ENCODE measurements around the gene TBX2.

The TBX2 gene

DNA sequence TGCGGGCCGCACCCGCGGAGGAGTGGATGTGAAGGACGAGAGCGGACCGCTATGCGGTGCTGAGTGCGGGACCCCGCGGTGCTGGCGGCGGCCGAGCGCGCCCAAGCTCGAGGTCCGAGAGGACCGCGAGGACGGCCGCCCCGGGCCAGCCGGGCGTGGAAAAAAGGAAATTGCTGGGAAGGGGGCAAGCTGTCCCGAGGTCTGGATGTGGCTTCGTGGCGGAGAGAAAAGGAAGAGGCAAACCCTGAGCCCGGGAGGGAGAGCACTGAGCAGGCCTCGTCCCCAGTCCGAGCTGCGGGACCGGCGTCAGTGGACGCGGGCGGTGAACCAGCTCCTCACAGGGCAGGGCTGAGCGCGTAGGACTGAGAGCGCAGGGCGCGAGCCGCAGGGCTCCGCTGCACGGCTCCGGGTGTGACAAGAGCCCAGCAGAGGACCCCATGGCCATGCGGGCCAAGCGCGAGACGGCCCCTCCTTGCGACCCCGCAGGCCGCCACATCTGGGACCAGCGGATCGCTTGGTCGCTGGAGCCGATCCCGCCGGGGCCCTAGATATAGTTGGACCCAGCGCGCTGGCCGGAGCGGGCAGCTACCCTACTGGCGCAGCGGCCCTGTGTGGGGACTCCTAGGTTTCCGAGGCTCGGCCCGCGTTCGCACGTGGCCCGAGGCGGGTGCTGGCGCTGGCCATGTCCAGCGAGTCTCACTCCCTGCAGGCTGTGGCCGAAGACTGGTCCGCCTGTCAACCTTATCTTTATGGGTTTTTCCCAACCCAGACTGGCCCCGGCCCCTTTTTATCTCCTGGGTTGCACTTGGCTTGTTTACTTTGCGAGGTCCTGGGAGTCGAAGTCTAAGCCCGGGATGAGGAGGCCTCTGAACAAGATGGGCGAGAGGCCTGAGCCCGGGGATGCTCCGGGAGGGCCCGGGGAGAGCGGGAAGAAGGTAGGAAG is 55.0 kb downstream of the TBX2 start:
- TF ChIP-seq, protein P1, sequence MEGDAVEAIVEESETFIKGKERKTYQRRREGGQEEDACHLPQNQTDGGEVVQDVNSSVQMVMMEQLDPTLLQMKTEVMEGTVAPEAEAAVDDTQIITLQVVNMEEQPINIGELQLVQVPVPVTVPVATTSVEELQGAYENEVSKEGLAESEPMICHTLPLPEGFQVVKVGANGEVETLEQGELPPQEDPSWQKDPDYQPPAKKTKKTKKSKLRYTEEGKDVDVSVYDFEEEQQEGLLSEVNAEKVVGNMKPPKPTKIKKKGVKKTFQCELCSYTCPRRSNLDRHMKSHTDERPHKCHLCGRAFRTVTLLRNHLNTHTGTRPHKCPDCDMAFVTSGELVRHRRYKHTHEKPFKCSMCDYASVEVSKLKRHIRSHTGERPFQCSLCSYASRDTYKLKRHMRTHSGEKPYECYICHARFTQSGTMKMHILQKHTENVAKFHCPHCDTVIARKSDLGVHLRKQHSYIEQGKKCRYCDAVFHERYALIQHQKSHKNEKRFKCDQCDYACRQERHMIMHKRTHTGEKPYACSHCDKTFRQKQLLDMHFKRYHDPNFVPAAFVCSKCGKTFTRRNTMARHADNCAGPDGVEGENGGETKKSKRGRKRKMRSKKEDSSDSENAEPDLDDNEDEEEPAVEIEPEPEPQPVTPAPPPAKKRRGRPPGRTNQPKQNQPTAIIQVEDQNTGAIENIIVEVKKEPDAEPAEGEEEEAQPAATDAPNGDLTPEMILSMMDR (conservative IDR thresholded peaks at IDR 0.05; ENCODE audit: low read depth, low read length) = no peak
- no peak overlapping the region for H3K4me3 ChIP-seq (ENCODE audit: low read depth, low read length)
- no peak for DNase-seq (ENCODE audit: low read depth)

DNA sequence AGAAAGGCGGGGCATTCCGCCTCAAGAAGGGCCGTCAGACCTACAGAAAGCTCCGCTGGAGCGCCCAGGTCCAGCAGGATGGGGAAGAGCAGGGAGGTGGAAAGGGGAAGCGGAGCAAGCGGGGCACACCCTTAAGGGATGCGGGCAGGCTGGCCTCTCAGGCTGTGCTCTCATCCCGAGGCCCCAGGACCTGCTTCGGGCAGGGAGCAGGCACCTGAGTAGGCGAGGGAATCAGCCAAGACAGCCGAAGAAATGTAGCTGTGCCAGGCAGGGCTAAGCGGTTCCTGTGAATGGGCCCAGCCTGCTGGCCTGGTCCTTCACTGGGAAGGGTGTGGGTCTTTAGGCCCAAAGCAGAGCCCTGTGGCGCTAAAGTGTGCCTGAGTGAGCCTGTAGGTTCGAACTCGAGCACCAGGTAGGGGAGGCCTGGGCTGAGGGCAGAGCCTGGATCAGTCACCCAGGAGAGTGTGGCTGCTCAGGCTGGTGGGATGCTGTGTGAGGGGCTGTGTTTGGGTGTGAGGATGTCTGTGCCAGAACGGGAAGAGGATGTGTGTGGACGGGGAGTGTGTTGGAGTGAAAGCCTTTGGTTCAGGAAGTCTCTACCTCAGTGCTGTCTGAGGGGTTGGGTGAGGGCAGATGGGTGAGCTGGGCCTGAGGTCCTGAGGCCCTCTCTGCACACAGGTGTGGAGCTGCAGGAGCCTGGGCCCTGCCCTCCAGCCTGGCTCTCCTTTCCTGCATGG is 55.8 kb downstream of the TBX2 start:
- TF ChIP-seq, protein P1 (conservative IDR thresholded peaks at IDR 0.05; ENCODE audit: low read depth, low read length) = no peak
- no peak for DNase-seq (ENCODE audit: low read depth)

DNA sequence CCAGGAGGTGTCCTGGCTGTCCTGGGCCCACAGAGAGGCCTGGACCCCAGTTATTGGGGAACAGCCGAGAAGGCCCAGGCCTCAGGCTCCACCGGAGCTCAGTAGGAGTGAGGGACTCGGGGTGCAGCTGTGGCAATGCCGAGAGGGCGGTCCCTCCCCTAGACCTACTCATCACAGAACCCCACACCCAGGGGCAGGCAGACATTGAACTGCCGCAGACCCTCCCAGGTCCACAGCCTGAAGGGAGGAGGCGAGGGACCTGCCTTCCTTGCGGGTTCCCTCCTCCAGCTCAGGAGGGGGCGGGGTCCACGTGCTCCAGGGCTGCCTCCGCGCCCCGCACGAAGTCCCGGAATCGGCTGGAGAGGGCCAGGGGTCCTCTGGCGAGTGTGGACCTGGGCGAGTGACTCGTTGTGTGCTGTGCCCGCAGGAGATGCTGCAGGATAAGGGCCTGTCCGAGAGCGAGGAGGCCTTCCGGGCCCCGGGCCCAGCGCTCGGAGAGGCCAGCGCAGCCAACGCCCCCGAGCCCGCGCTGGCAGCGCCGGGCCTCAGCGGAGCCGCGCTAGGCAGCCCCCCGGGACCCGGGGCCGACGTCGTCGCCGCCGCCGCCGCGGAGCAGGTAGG is 56.5 kb downstream of the TBX2 start:
- TF ChIP-seq, protein P1 (conservative IDR thresholded peaks at IDR 0.05; ENCODE audit: low read depth, low read length) = no peak
- H3K4me3 ChIP-seq (ENCODE audit: low read depth, low read length) = no peak overlapping the region
- DNase-seq (ENCODE audit: low read depth) = no peak

More for the DNA sequence above, 55.8 kb downstream of the TBX2 start:
- no peak overlapping the region for H3K4me3 ChIP-seq (ENCODE audit: low read depth, low read length)

DNA sequence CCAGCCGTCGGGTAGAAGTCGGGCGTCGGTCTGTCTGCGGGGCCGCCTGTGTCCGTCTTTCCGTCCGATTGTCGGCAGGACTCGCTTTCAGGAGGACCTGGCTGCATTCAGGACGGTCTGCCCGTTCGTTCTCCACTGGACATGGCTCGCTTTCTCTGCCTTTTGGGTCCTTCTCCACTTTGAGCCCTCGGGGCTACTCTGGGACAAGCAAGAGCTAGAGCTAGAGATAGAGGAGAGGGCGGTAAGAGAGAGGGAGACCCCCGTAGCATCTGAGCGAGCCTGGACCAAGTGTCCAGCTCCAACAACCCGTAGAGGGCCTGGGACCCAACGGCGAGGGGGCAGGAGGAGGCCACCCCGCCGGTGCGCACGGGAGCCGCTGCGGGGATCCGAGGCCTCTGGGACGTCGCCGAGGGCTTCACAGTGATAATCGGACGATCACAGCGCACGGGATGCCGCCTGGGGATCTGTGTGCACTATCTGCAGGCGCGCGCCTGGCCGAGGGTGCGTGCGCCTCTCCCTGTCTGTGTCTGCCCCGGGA is 57.1 kb downstream of the TBX2 start:
- DNase-seq (ENCODE audit: low read depth) = no peak
- TF ChIP-seq, protein P1 (conservative IDR thresholded peaks at IDR 0.05; ENCODE audit: low read depth, low read length) = no peak
- H3K4me3 ChIP-seq (ENCODE audit: low read depth, low read length) = no peak overlapping the region

DNA sequence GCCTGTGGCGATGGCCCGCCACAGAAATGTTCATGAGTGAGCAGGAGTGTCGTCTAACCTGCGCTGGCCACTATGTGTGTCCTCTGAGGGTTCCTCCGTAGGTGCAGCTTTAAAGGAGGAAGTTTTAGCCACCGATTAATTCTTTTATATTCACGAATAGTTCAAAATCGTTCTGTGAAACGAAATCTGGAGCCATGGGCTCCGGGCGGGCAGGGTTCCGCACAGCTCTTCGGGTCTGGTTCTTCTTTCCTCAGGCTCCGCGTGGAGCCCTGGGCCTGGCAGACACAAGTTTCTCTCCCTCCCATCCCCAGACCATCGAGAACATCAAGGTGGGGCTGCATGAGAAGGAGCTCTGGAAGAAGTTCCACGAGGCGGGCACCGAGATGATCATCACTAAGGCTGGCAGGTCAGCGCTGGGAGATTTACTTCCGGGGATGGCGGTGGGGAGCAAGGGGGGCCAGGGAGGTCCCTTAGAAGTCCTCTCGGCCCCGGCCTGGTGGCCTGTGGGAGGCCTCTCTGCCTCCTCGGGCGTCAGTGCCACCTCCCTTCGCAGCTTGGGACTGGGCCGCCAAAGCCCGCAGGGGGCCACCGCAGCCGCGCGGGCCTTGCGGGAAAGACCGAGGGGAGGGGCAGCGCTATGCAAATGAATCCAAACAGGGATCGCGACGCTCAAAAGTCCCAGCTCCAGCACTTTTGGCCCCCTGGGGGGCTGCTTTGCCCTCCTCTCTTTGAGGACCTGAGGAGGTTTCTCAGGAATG is 57.8 kb downstream of the TBX2 start:
- H3K4me3 ChIP-seq (ENCODE audit: low read depth, low read length) = no peak overlapping the region
- no peak for DNase-seq (ENCODE audit: low read depth)
- TF ChIP-seq, protein P1 (conservative IDR thresholded peaks at IDR 0.05; ENCODE audit: low read depth, low read length) = no peak

DNA sequence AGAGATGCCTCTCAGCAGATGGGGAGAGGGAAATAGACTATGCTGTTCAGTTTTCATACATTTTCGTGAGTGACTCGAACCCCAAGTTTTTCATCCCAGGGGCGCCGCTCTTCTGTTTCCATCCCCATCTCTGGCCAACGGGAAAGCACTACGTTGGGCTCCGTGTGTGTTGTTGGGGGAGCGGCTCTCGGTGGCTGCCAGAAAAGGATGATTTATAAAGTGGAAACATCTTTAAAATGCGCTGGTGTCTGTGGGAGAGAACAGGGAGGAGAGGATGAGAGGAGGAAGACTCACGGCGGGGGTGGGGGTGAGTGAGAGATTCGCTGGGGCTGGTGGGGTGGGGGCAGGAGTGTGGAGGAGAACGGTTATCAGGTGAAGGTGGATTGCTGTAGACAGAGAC is 58.4 kb downstream of the TBX2 start:
- H3K4me3 ChIP-seq (ENCODE audit: low read depth, low read length) = no peak overlapping the region
- TF ChIP-seq, protein P1 (conservative IDR thresholded peaks at IDR 0.05; ENCODE audit: low read depth, low read length) = no peak
- no peak for DNase-seq (ENCODE audit: low read depth)

Data from choroid plexus epithelial cell (primary cell).